ENCODE measurements around the gene SMIM45.

- TF ChIP-seq POLR2A (IDR thresholded peaks at IDR 0.05; ENCODE audit: low read depth, low read length) (no peak), CTCF (conservative IDR thresholded peaks at IDR 0.05; ENCODE audit: low read depth, low read length) (no peak), RAD21 (IDR thresholded peaks at IDR 0.05; ENCODE audit: low read length) (no peak)
These were observed 8.2 kb upstream of the SMIM45 start for GRCh38 chr22:41943661-41944209.

Data from IMR-90 (cell line).